GM13977 (cell line): Measurements from ENCODE around the gene RANBP17.

Experiments
- DNase-seq: peaks from one replicate; pipeline ENCODE4 v3.0.0; 2012; ENCODE audit warnings: low spot score
- in situ Hi-C: fragments of 300-500 bp; cut with MboI; formaldehyde crosslinking; loops from one replicate; pipeline ENCODE4 v1.12.0; 2022; ENCODE audit warnings: low sequenced_read_pairs, low pct_unique_long_range_greater_than_20kb, mixed read lengths, inconsistent platforms; ENCODE audit not compliant: unreplicated experiment
- TF ChIP-seq, protein P1 (sequence below): IDR thresholded peaks from 2 replicates; pipeline ENCODE4 v1.5.1; 2012; ENCODE audit warnings: mild to moderate bottlenecking, control low read depth; ENCODE audit not compliant: insufficient read depth; ENCODE audit errors: extremely low read depth, missing control alignments

Gene RANBP17

DNA sequence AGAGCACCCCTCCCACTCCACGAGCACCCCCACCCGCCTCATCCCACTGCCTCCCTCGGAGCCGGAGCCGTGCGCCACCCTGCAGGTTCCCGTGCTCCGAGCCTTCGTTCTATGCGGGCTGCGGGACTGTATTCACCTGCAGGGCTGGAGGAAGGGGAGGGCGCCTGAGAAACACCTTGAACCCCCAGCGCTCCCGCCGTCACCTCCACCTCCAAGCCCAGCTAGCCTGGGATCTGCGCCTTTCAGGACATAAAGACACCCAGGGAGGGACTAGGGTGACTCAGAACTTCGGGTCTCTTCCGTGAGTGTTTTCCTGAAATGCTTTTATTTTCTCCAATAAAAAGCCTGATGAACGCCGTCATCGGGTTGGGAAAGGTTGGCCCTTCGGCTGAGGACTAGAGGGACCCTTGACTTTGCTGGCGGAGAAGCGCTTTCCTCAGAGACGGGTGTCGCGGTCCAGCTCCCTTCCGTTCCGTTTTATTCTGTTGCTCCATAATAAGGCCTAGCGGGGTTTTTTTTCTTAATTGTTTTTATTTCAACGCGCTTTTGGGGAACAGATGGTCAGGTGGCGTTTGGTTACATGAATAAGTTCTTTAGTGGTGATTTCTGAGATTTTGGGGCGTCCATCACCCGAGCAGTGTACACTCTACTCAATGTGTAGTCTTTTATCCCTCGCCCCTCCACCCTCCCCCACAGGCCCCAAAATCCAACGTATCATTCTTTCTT lies 451.8 kb downstream of the RANBP17 start:
- TF ChIP-seq, protein P1, sequence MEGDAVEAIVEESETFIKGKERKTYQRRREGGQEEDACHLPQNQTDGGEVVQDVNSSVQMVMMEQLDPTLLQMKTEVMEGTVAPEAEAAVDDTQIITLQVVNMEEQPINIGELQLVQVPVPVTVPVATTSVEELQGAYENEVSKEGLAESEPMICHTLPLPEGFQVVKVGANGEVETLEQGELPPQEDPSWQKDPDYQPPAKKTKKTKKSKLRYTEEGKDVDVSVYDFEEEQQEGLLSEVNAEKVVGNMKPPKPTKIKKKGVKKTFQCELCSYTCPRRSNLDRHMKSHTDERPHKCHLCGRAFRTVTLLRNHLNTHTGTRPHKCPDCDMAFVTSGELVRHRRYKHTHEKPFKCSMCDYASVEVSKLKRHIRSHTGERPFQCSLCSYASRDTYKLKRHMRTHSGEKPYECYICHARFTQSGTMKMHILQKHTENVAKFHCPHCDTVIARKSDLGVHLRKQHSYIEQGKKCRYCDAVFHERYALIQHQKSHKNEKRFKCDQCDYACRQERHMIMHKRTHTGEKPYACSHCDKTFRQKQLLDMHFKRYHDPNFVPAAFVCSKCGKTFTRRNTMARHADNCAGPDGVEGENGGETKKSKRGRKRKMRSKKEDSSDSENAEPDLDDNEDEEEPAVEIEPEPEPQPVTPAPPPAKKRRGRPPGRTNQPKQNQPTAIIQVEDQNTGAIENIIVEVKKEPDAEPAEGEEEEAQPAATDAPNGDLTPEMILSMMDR = no peak
- no peak for DNase-seq
- in situ Hi-C loops = loop anchor here (25.0 kb wide), 1 partner anchor 1924 kb away; the partner anchor contains the start of gene NKX2-5

DNA sequence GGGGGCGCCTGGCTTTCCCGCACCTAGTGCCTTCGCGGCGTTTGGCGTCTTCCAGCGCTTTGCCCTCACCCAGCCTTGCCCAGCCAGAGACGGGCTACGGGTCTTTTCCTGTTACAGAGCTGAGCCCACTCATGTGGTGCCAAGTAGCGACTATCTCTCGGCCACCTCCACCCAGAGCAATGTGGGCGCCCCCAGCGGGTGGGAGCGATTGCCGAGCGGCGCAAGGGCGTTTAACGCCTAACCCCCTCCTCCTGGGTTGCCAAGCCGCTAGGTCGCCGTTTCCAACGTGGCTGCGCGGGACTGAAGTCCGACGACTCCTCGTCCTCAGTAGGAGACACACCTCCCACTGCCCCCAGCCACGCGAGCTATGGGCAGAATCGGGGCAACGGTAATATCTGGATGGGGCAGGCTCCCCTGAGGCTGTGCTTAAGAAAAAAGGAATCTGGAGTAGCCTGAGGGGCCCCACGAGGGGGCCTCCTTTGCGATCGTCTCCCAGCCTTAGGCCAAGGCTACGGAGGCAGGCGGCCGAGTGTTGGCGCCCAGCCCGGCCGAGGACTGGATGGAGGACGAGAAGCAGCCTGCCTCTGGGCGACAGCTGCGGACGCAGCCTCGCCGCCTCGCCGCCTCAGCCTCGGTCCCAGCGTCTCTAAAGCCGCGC lies 453.0 kb downstream of the RANBP17 start:
- TF ChIP-seq, protein P1 = no peak
- in situ Hi-C loops = loop anchor here (25.0 kb wide), 1 partner anchor 1922 kb away; the partner anchor contains the start of gene NKX2-5
- no peak for DNase-seq

DNA sequence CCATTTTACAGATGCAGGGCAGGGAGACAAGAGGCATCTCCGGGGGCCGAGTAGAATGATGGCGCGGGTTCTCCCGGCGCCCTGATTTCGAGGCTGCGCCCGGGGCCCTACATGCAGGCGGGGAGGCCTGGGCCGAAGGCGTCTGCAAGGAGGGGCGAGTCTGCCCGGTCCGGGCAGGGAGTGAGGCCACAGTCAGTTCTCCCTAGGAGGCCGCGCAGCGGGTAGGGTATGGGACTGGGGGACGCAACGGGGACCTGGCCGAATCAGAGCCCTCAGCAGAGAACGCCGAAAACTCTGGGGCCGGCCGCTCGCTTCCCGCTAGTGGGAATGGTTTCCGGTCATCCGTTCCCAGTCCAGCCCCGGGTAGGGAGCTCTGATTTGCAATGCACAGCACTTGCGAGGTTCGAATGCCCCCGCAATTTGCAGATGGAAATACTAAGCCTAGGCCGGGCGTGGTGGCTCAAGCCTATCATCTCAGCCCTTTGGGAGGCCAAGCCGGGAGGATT lies 453.6 kb downstream of the RANBP17 start:
- in situ Hi-C loops = loop anchor here (25.0 kb wide), 1 partner anchor 1922 kb away; the partner anchor contains the start of gene NKX2-5
- DNase-seq = no peak
- TF ChIP-seq, protein P1 = no peak

DNA sequence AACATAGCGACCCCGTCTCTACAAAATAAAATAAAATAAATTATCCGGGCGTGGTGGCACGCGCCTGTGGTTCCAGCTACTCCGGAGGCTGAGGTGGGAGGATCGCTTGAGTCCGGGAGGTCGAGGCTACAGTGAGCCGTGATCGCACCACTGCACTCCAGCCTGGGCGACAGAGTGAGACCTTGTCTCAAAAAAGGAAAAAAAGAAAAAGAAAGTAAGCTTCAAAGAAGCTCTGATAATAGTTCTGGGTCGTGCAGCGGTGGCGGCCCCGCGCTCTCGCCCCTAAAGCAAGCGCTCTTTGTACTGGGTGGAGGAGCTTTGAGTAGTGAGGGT lies 454.1 kb downstream of the RANBP17 start:
- TF ChIP-seq, protein P1 = no peak
- DNase-seq = no peak
- in situ Hi-C loops = loop anchor here (25.0 kb wide), 1 partner anchor 1921 kb away; the partner anchor contains the start of gene NKX2-5

DNA sequence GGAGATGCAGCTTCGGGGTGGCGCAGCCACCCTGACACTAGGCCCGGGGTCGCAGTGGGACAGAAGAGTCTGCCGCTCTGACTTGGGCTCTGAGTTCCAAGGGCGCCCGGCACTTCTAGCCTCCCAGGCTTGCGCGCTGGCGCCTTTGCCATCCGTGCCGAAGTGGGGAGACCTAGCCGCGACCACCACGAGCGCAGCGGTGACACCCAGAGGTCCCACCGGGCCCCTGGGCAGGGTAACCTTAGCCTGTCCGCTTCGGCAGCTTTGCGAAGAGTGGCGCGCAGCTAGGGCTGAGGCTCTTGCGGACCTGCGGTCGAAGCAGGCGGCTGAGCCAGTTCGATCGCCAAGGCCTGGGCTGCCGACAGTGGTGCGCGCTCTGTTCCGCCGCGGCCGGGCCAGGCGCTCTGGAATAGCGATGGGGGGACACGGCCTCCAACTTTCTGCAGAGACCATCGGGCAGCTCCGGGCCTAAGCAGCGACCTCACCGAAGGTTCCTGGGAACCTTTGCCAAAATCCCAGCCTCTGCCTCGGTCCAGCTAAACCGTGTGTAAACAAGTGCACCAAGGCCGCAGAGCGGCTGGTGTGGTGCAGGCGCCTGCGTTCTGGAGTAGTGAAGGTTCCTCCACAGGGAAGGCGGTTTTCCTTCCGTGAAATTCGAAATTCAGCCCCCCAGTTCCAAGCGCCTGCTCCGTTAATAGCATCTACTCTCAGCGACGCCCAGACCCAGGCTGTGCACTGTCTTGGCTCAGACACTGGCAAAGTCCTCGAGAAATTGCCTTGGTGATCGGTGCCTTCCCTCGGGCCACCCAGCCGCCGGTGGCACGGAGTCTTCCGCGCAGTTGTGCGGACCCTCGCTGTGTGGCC lies 454.7 kb downstream of the RANBP17 start:
- in situ Hi-C loops = loop anchor here (25.0 kb wide), 1 partner anchor 1921 kb away; the partner anchor contains the start of gene NKX2-5
- no peak for DNase-seq
- TF ChIP-seq, protein P1 = no peak

DNA sequence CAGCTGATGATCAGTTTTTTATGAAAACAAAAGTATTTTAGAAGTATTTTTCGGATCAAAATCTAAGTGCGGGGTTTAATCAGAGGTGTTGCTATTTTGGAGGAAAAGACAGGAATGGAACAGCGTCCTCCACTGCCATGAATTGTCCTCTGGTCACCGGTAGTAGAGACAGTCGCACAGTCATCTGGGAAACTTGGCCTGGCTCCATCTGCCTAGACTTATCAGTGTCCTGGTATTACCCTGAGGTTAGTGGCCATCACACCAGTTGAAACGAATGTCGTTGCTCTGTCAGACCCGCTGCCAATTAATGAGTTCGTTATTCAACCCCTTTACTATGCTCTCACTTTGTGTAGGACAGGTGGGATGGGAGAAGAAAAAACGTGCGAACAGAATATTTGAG lies 455.4 kb downstream of the RANBP17 start:
- TF ChIP-seq, protein P1 = no peak
- in situ Hi-C loops = loop anchor here (25.0 kb wide), 1 partner anchor 1920 kb away; the partner anchor contains the start of gene NKX2-5
- DNase-seq = no peak
